Measurements from ENCODE around the gene SMARCA4.

Gene SMARCA4

DNA sequence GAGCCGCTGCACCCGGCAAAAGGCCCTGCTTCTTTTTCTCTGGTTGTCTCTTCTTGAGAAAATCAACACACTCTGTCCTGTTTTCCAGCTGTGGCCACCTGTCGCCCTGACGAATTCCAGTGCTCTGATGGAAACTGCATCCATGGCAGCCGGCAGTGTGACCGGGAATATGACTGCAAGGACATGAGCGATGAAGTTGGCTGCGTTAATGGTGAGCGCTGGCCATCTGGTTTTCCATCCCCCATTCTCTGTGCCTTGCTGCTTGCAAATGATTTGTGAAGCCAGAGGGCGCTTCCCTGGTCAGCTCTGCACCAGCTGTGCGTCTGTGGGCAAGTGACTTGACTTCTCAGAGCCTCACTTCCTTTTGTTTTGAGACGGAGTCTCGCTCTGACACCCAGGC lies 145.6 kb downstream of the SMARCA4 start:
- no peak for DNase-seq

DNA sequence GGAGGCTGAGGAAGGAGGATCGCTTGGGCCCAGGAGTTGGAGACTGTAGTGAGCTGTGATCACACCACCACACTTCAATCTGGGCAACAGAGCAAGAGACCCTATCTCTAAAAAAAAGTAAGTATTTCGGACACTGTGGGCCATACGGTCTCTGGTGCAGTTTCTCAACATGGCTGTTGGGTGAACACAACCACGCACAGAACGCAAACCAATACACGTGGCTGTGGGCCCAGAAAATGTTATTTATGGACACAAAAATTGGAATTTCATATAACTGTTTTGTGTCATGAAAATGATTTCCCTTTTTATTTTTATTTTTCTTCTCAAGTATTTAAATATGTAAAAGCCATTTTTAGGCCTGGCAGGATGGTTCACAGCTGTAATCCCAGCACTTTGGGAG lies 147.9 kb downstream of the SMARCA4 start:
- DNase-seq: no peak

DNA sequence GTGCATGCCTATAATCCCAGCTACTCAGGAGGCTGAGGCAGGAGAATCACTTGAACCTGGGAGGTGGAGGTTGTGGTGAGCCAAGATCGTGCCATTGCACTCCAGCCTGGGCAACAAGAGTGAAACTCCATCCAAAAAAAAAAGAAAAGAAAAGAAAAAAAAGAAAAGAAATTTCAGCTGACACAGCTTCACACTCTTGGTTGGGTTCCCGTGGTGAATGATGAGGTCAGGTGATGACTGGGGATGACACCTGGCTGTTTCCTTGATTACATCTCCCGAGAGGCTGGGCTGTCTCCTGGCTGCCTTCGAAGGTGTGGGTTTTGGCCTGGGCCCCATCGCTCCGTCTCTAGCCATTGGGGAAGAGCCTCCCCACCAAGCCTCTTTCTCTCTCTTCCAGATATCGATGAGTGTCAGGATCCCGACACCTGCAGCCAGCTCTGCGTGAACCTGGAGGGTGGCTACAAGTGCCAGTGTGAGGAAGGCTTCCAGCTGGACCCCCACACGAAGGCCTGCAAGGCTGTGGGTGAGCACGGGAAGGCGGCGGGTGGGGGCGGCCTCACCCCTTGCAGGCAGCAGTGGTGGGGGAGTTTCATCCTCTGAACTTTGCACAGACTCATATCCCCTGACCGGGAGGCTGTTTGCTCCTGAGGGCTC lies 150.4 kb downstream of the SMARCA4 start:
- no peak for DNase-seq

DNA sequence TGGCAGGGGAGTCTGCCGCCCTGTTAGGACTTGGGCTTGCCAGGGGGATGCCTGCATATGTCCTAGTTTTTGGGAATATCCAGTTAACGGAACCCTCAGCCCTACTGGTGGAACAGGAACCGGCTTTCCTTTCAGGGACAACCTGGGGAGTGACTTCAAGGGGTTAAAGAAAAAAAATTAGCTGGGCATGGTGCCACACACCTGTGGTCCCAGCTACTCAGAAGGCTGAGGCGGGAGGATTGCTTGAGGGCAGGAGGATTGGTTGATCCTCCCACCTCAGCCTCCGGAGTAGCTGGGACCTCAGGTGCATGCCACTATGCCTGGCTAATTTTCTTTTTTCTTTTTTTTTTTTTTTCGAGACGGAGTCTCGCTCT lies 150.9 kb downstream of the SMARCA4 start:
- no peak for DNase-seq
